Measurements from ENCODE around the gene FBXL5.

Gene FBXL5

GRCh38 chr4:15684498-15684897 is 29.3 kb upstream of the FBXL5 start:
- Mint-ChIP-seq H3K27ac (peak overlapping the region in 1 of 2 donors; percentile 6), H3K9me3 (no peaks in the 10 kb centered on the region), H3K27me3 (no peaks in the 10 kb centered on the region), H3K4me3 (no peak overlapping the region), H3K36me3 (ENCODE audit: insufficient read depth) (peaks cover 34% of the 10 kb centered on the region), H3K4me1 (ENCODE audit: low read depth in 2 of 2) (peaks cover 25 to 29% of the 10 kb centered on the region in 2 donors)
- no peak for ATAC-seq (replicated peaks)
- DNase-seq = no peak

GRCh38 chr4:15683143-15683495 is 28.0 kb upstream of the FBXL5 start:
- Mint-ChIP-seq H3K9me3 (no peaks in the 10 kb centered on the region), H3K27me3 (no peaks in the 10 kb centered on the region), H3K4me3 (peak overlapping the region in 1 of 2 donors; percentile 100), H3K4me1 (ENCODE audit: low read depth in 2 of 2) (peaks cover 25 to 29% of the 10 kb centered on the region in 2 donors), H3K36me3 (ENCODE audit: insufficient read depth) (peaks cover 28% of the 10 kb centered on the region), H3K27ac (no peak overlapping the region)
- ATAC-seq (replicated peaks) = no peak
- DNase-seq = no peak

- ATAC-seq (replicated peaks) (peak; percentile 9), DNase-seq (no peak)
- Mint-ChIP-seq H3K4me3 (peak overlapping the region; percentile 100), H3K9me3 (no peaks in the 10 kb centered on the region), H3K4me1 (ENCODE audit: low read depth in 2 of 2) (peaks cover 25 to 29% of the 10 kb centered on the region in 2 donors), H3K27ac (peak overlapping the region; percentile 100), H3K36me3 (ENCODE audit: insufficient read depth) (peaks cover 22% of the 10 kb centered on the region), H3K27me3 (no peaks in the 10 kb centered on the region)
Measured at GRCh38 chr4:15682242-15683142, 27.3 kb upstream of the FBXL5 start.

GRCh38 chr4:15681372-15682241 is 26.4 kb upstream of the FBXL5 start, which contains the start of gene FAM200B:
Gene FAM200B (plus strand): TSS chr4:15681827. CDS start chr4:15686978, 5,151 bp downstream.
- peak within 1 kb of the TSS; percentile 100 for H3K27ac Mint-ChIP-seq
- H3K4me1 Mint-ChIP-seq (ENCODE audit: low read depth in 2 of 2) = peaks cover 25 to 29% of the 10 kb centered on the region in 2 donors
- peak; percentile 97 for ATAC-seq (replicated peaks)
- DNase-seq = peak; percentile 95 to 98 (median 96)
- peaks cover 15% of the 10 kb centered on the region for H3K36me3 Mint-ChIP-seq (ENCODE audit: insufficient read depth)
- H3K27me3 Mint-ChIP-seq = no peaks in the 10 kb centered on the region
- H3K4me3 Mint-ChIP-seq = peak within 1 kb of the TSS; percentile 100
- H3K9me3 Mint-ChIP-seq = no peaks in the 10 kb centered on the region

- peaks cover 23 to 29% of the 10 kb centered on the region in 2 donors for H3K4me1 Mint-ChIP-seq (ENCODE audit: low read depth in 2 of 2)
- DNase-seq = no peak
- no peaks in the 10 kb centered on the region for H3K27me3 Mint-ChIP-seq
- H3K36me3 Mint-ChIP-seq (ENCODE audit: insufficient read depth) = peaks cover 11% of the 10 kb centered on the region
- H3K9me3 Mint-ChIP-seq = no peaks in the 10 kb centered on the region
- H3K27ac Mint-ChIP-seq = peak overlapping the region; percentile 100
- peak overlapping the region; percentile 100 for H3K4me3 Mint-ChIP-seq
- no peak for ATAC-seq (replicated peaks)
Measured at GRCh38 chr4:15681067-15681371, 25.9 kb upstream of the FBXL5 start.

- H3K27ac Mint-ChIP-seq = no peak overlapping the region
- DNase-seq = no peak
Measured at GRCh38 chr4:15677507-15677988, 22.4 kb upstream of the FBXL5 start.

GRCh38 chr4:15676899-15677298 is 21.7 kb upstream of the FBXL5 start:
- DNase-seq = no peak
- Mint-ChIP-seq H3K4me1 (ENCODE audit: low read depth in 2 of 2) (peaks cover 4 to 6% of the 10 kb centered on the region in 2 donors), H3K36me3 (ENCODE audit: insufficient read depth) (peaks cover 7% of the 10 kb centered on the region), H3K4me3 (no peak overlapping the region), H3K9me3 (no peaks in the 10 kb centered on the region), H3K27ac (no peak overlapping the region), H3K27me3 (no peaks in the 10 kb centered on the region)
- ATAC-seq (replicated peaks) = no peak

More at GRCh38 chr4:15677507-15677988, 22.4 kb upstream of the FBXL5 start:
- H3K36me3 Mint-ChIP-seq (ENCODE audit: insufficient read depth) = peaks cover 11% of the 10 kb centered on the region
- no peaks in the 10 kb centered on the region for H3K27me3 Mint-ChIP-seq
- no peak overlapping the region for H3K4me3 Mint-ChIP-seq
- peaks cover 10 to 13% of the 10 kb centered on the region in 2 donors for H3K4me1 Mint-ChIP-seq (ENCODE audit: low read depth in 2 of 2)
- H3K9me3 Mint-ChIP-seq = no peaks in the 10 kb centered on the region
- ATAC-seq (replicated peaks) = no peak

GRCh38 chr4:15676039-15676438 is 20.9 kb upstream of the FBXL5 start:
- no peaks in the 10 kb centered on the region for H3K36me3 Mint-ChIP-seq (ENCODE audit: insufficient read depth)
- no peaks in the 10 kb centered on the region for H3K9me3 Mint-ChIP-seq
- H3K27me3 Mint-ChIP-seq = no peaks in the 10 kb centered on the region
- ATAC-seq (replicated peaks) = no peak
- no peak overlapping the region for H3K27ac Mint-ChIP-seq
- peaks cover 0 to 4% of the 10 kb centered on the region in 2 donors for H3K4me1 Mint-ChIP-seq (ENCODE audit: low read depth in 2 of 2)
- no peak overlapping the region for H3K4me3 Mint-ChIP-seq
- DNase-seq = no peak

- Mint-ChIP-seq H3K4me1 (ENCODE audit: low read depth in 2 of 2) (peaks cover 0 to 4% of the 10 kb centered on the region in 2 donors), H3K4me3 (no peak overlapping the region), H3K36me3 (ENCODE audit: insufficient read depth) (no peaks in the 10 kb centered on the region), H3K27me3 (no peaks in the 10 kb centered on the region), H3K9me3 (no peaks in the 10 kb centered on the region), H3K27ac (no peak overlapping the region)
- DNase-seq (no peak), ATAC-seq (replicated peaks) (no peak)
Measured at GRCh38 chr4:15675356-15675755, 20.2 kb upstream of the FBXL5 start.

GRCh38 chr4:15674926-15675325 is 19.8 kb upstream of the FBXL5 start:
- Mint-ChIP-seq H3K4me3 (no peak overlapping the region), H3K36me3 (ENCODE audit: insufficient read depth) (no peaks in the 10 kb centered on the region), H3K27ac (no peak overlapping the region), H3K4me1 (ENCODE audit: low read depth in 2 of 2) (peaks cover 0 to 2% of the 10 kb centered on the region in 2 donors), H3K27me3 (no peaks in the 10 kb centered on the region), H3K9me3 (no peaks in the 10 kb centered on the region)
- no peak for DNase-seq
- no peak for ATAC-seq (replicated peaks)

- Mint-ChIP-seq H3K9me3 (no peaks in the 10 kb centered on the region), H3K4me1 (ENCODE audit: low read depth in 2 of 2) (no peaks in the 10 kb centered on the region), H3K27ac (no peak overlapping the region), H3K27me3 (no peaks in the 10 kb centered on the region), H3K4me3 (no peak overlapping the region), H3K36me3 (ENCODE audit: insufficient read depth) (no peaks in the 10 kb centered on the region)
- DNase-seq (no peak), ATAC-seq (replicated peaks) (no peak)
Measured at GRCh38 chr4:15674046-15674445, 18.9 kb upstream of the FBXL5 start.

GRCh38 chr4:15673337-15673736 is 18.2 kb upstream of the FBXL5 start:
- Mint-ChIP-seq H3K36me3 (ENCODE audit: insufficient read depth) (no peaks in the 10 kb centered on the region), H3K4me3 (no peak overlapping the region)

GRCh38 chr4:15672101-15672500 is 16.9 kb upstream of the FBXL5 start:
- Mint-ChIP-seq H3K36me3 (ENCODE audit: insufficient read depth) (no peaks in the 10 kb centered on the region), H3K9me3 (no peaks in the 10 kb centered on the region), H3K4me1 (ENCODE audit: low read depth in 2 of 2) (no peaks in the 10 kb centered on the region), H3K27ac (no peak overlapping the region), H3K4me3 (no peak overlapping the region), H3K27me3 (no peaks in the 10 kb centered on the region)
- DNase-seq (no peak), ATAC-seq (replicated peaks) (no peak)

More at GRCh38 chr4:15673337-15673736, 18.2 kb upstream of the FBXL5 start:
- no peaks in the 10 kb centered on the region for H3K4me1 Mint-ChIP-seq (ENCODE audit: low read depth in 2 of 2)
- no peaks in the 10 kb centered on the region for H3K27me3 Mint-ChIP-seq
- no peak for ATAC-seq (replicated peaks)
- no peak overlapping the region for H3K27ac Mint-ChIP-seq
- DNase-seq = no peak
- no peaks in the 10 kb centered on the region for H3K9me3 Mint-ChIP-seq
